Parathyroid adenoma (tissue), 2 donors: ENCODE results near the gene NSD1.

Experiments
- H2AFZ ChIP-seq: fragments of 300-600 bp; sonication (generic); one replicate; pipeline ENCODE4 v1.7.0; 2017; ENCODE audit warnings: antibody characterized with exemption, mild to moderate bottlenecking
- H3K27ac ChIP-seq: fragments of 300-600 bp; sonication (generic); one replicate; pipeline ENCODE4 v1.7.0; 2017
- H3K27me3 ChIP-seq: fragments of 300-600 bp; sonication (generic); one replicate; pipeline ENCODE4 v1.7.0; 2017; ENCODE audit warnings: low read length; ENCODE audit not compliant: control insufficient read depth, insufficient read depth
- H3K36me3 ChIP-seq: fragments of 300-600 bp; sonication (generic); one replicate; pipeline ENCODE4 v1.7.0; 2017; ENCODE audit warnings: low read length; ENCODE audit not compliant: control insufficient read depth, insufficient read depth
- H3K4me1 ChIP-seq: fragments of 300-600 bp; sonication (generic); one replicate; pipeline ENCODE4 v1.7.0; 2017; ENCODE audit warnings: control low read depth
- H3K4me2 ChIP-seq: fragments of 300-600 bp; sonication (generic); one replicate; pipeline ENCODE4 v1.7.0; 2017; ENCODE audit warnings: low read length
- H3K4me3 ChIP-seq: fragments of 300-600 bp; sonication (generic); one replicate; pipeline ENCODE4 v1.7.0; 2017; ENCODE audit warnings: low read depth, low read length
- H3K79me2 ChIP-seq: fragments of 300-600 bp; sonication (generic); one replicate; pipeline ENCODE4 v1.7.0; 2017; ENCODE audit warnings: control low read depth
- H3K9ac ChIP-seq: fragments of 300-600 bp; sonication (generic); one replicate; pipeline ENCODE4 v1.7.0; 2017; ENCODE audit warnings: mild to moderate bottlenecking
- H3K9me3 ChIP-seq: fragments of 300-600 bp; sonication (generic); one replicate; pipeline ENCODE4 v1.7.0; 2017; ENCODE audit warnings: low read length; ENCODE audit not compliant: control insufficient read depth
- CTCF ChIP-seq: fragments of 300-600 bp; sonication (generic); IDR thresholded peaks from one replicate; pipeline ENCODE4 v1.7.0; 2017; ENCODE audit warnings: antibody characterized with exemption, mild to moderate bottlenecking
- donor health status: primary hyperparathyroidism.

Gene NSD1

GRCh38 chr5:177133096-177133852, at the start of gene NSD1:
TSS of gene NSD1 (plus strand) at chr5:177133773. CDS start at chr5:177135104, 1,331 bp downstream.
- Histone ChIP-seq H2AFZ (peak within 1 kb of the TSS; percentile 99), H3K36me3 (no peaks in the 10 kb centered on the region), H3K9ac (peak within 1 kb of the TSS; percentile 94), H3K4me3 (peak within 1 kb of the TSS; percentile 70), H3K27me3 (no peaks in the 10 kb centered on the region), H3K4me2 (peak within 1 kb of the TSS; percentile 95), H3K4me1 (peaks cover 16% of the 10 kb centered on the region), H3K79me2 (peaks cover 7% of the 10 kb centered on the region), H3K27ac (peak within 1 kb of the TSS; percentile 79), H3K9me3 (no peaks in the 10 kb centered on the region)
- no peak for TF ChIP-seq CTCF

- Histone ChIP-seq H3K79me2 (no peaks in the 10 kb centered on the region), H3K27ac (no peak overlapping the region), H3K4me3 (no peak overlapping the region), H3K27me3 (no peaks in the 10 kb centered on the region), H3K4me1 (no peaks in the 10 kb centered on the region), H3K4me2 (no peak overlapping the region), H3K9ac (no peak overlapping the region), H2AFZ (no peak overlapping the region), H3K36me3 (no peaks in the 10 kb centered on the region), H3K9me3 (no peaks in the 10 kb centered on the region)
- no peak for TF ChIP-seq CTCF
Measured at GRCh38 chr5:177084175-177084574, 49.4 kb upstream of the NSD1 start.

- no peak overlapping the region for H3K4me3 ChIP-seq
Measured at GRCh38 chr5:177085985-177086653, 47.5 kb upstream of the NSD1 start.

GRCh38 chr5:177086654-177087397, 46.7 kb upstream of the NSD1 start, which contains the start of gene FGFR4:
TSS of gene FGFR4 (plus strand) at chr5:177086915. CDS start at chr5:177089603, 2,688 bp downstream.
- peak within 1 kb of the TSS; percentile 28 for H3K9ac ChIP-seq
- no peaks in the 10 kb centered on the region for H3K79me2 ChIP-seq
- H3K27me3 ChIP-seq, result no peaks in the 10 kb centered on the region
- no peaks in the 10 kb centered on the region for H3K9me3 ChIP-seq
- no peaks in the 10 kb centered on the region for H3K36me3 ChIP-seq
- H2AFZ ChIP-seq, result peak within 1 kb of the TSS; percentile 86
- no peak within 1 kb of the TSS for H3K27ac ChIP-seq
- peak within 1 kb of the TSS; percentile 34 for H3K4me3 ChIP-seq
- peak; percentile 50 for TF ChIP-seq CTCF
- H3K4me1 ChIP-seq, result no peaks in the 10 kb centered on the region
- H3K4me2 ChIP-seq, result peak within 1 kb of the TSS; percentile 67

More at GRCh38 chr5:177085985-177086653, 47.5 kb upstream of the NSD1 start:
- Histone ChIP-seq H3K4me2 (no peak overlapping the region), H3K79me2 (no peaks in the 10 kb centered on the region), H2AFZ (peak overlapping the region; percentile 38), H3K9me3 (no peaks in the 10 kb centered on the region), H3K27me3 (no peaks in the 10 kb centered on the region), H3K4me1 (no peaks in the 10 kb centered on the region), H3K36me3 (no peaks in the 10 kb centered on the region), H3K9ac (no peak overlapping the region), H3K27ac (no peak overlapping the region)
- no peak for TF ChIP-seq CTCF
